ENCODE measurements around the gene MTCH2. TPM values are rescaled to one million over a fixed set of nuclear protein-coding genes. Genes with fewer than 3 reads are reported as not detected.

Gene MTCH2
- polyA plus RNA-seq, 1 experiment: 194 TPM

- H3K4me3 ChIP-seq (ENCODE audit: low read depth, low read length): no peak overlapping the region
- no peaks in the 10 kb centered on the region for H3K9me3 ChIP-seq (ENCODE audit: control insufficient read depth, insufficient read depth, low read length)
- CTCF ChIA-PET: no interaction called here
- no peak for DNase-seq (ENCODE audit: low read depth, low spot score)
- POLR2A ChIA-PET: interaction anchor here (0.7 to 1.3 kb wide), 2 partner anchors 11 kb away, joined by 3 to 9 read pairs; partner anchors contain the start of gene C1QTNF4
- no peaks in the 10 kb centered on the region for H3K27me3 ChIP-seq (ENCODE audit: control insufficient read depth, insufficient read depth, low read length)
- TF ChIP-seq, protein P1, sequence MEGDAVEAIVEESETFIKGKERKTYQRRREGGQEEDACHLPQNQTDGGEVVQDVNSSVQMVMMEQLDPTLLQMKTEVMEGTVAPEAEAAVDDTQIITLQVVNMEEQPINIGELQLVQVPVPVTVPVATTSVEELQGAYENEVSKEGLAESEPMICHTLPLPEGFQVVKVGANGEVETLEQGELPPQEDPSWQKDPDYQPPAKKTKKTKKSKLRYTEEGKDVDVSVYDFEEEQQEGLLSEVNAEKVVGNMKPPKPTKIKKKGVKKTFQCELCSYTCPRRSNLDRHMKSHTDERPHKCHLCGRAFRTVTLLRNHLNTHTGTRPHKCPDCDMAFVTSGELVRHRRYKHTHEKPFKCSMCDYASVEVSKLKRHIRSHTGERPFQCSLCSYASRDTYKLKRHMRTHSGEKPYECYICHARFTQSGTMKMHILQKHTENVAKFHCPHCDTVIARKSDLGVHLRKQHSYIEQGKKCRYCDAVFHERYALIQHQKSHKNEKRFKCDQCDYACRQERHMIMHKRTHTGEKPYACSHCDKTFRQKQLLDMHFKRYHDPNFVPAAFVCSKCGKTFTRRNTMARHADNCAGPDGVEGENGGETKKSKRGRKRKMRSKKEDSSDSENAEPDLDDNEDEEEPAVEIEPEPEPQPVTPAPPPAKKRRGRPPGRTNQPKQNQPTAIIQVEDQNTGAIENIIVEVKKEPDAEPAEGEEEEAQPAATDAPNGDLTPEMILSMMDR (IDR thresholded peaks at IDR 0.05; ENCODE audit: low read depth, low read length): no peak
- H3K27ac ChIP-seq (ENCODE audit: low read depth, low read length): no peak overlapping the region
Observed at GRCh38 chr11:47583844-47584243, 58.5 kb downstream of the MTCH2 start.

DNA sequence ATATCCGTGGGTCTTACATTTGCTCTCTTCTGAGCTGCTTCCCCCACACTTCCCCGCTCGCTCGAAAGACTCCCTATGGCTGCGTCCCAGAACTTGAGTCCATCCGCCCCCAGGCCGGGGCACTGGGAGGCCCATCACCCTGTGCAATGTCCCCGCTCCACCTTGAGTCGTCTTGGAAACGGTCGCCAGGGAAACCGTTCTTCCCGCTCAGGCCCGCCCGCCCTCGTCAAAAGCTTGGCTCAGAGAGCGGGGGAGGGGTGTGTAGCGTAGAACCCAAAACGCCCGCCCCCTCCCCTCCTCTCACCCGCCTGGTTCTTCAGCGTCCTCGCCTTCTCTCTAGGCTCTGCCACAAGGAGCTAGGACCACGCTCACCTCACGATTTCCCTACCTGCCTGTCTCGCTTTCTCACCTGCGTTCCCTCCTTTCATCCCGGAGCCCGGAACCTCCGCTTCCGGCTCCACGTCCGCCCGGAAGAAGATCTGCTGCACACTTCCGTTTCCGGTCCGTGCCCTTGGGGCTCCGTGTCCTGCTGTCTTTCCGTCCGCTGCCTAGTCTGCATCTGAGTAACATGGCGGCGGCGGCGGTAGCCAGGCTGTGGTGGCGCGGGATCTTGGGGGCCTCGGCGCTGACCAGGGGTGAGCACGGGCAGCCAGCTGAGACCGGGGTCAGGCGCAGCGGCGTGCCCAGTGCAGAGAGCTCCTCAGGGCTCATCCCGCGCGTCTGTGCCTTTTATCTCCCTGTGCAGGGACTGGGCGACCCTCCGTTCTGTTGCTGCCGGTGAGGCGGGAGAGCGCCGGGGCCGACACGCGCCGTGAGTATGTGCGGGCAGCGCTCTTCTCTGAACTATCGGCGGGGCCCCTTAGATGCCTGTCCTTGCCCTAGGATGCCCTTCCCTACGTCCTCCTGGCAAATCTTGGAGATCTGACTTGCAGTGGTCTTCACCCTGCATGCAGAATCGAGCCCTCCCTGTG, 63.5 kb downstream of the MTCH2 start, which contains the start of the genes KBTBD4 and NDUFS3:
TSS of gene KBTBD4 (minus strand) at position 447 of the 971 bp plus-strand sequence. CDS start at position 428, 19 bp downstream.
TSS of gene NDUFS3 (plus strand) at position 551 of the 971 bp plus-strand sequence. CDS start at position 569, 18 bp downstream.
- peak; percentile 73 for DNase-seq (ENCODE audit: low read depth, low spot score)
- Histone ChIP-seq H3K9me3 (ENCODE audit: control insufficient read depth, insufficient read depth, low read length) (no peaks in the 10 kb centered on the region), H3K27ac (ENCODE audit: low read depth, low read length) (peak within 1 kb of the TSS; percentile 33), H3K27me3 (ENCODE audit: control insufficient read depth, insufficient read depth, low read length) (no peaks in the 10 kb centered on the region), H3K4me3 (ENCODE audit: low read depth, low read length) (peak within 1 kb of the TSS; percentile 95)
- ChIA-PET POLR2A (interaction anchor here (0.5 to 1.4 kb wide), 7 partner anchors 9 to 615 kb away, joined by 3 to 14 read pairs (median 5); no protein-coding TSS in a partner anchor), CTCF (interaction anchor here (1.3 to 2.6 kb wide), 2 partner anchors 25 to 38 kb away, joined by 6 read pairs; no protein-coding TSS in a partner anchor)
- TF ChIP-seq, protein P1 (IDR thresholded peaks at IDR 0.05; ENCODE audit: low read depth, low read length): no peak

DNA sequence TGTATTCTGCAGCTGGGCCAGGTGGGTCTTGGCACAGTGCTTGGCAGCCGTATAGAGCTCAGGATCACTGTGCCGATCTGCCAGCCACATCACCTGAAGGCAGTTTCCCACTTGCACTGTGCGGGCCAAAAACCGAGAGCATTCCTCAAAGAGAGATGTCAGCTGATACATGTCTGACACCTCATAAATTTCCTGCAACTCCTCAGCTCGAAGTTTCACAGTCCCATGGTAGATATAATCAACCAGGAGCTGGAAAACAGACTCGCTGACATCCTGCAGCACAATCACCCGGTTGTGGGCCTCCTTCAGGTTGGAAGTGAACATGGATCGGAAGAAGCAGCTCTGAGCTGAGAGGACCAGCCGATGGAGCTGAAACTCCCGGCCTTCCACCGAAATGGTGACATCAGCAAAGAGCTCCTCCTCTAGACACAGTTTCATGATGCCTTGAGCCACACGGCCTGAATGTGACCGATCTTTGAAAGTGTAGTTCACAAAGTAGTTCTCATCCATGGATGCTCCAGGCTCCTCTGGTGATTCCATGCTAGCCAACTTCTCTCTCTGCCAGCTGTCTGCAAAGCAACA, 64.8 kb downstream of the MTCH2 start:
- H3K27me3 ChIP-seq (ENCODE audit: control insufficient read depth, insufficient read depth, low read length): no peaks in the 10 kb centered on the region
- CTCF ChIA-PET: interaction anchor here (1.0 to 2.6 kb wide), 3 partner anchors 40 to 204 kb away, joined by 3 to 6 read pairs (median 3); no protein-coding TSS in a partner anchor

DNA sequence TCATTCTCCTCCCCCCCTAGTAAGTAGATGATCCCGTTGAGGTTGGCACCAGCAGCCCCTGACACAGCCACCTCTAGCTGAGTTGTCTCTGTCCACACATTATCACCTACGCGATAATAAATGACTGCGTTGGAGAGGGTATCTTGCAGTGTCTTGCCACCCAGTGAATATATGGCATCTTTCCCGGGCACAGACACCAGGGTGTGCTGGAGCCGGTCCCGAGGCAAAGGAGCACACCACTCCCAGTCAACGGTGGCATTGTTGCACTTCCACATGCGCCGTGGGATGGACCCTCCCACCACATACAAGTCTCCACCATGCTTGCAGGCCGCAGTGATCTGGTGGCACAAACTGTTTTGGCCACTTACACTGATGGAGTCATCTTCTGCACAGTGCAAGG, 69.0 kb downstream of the MTCH2 start:
- Histone ChIP-seq H3K27me3 (ENCODE audit: control insufficient read depth, insufficient read depth, low read length) (no peaks in the 10 kb centered on the region), H3K27ac (ENCODE audit: low read depth, low read length) (peak overlapping the region; percentile 11), H3K4me3 (ENCODE audit: low read depth, low read length) (no peak overlapping the region), H3K9me3 (ENCODE audit: control insufficient read depth, insufficient read depth, low read length) (no peaks in the 10 kb centered on the region)
- POLR2A ChIA-PET: no interaction called here
- CTCF ChIA-PET: interaction anchor here (0.8 to 2.3 kb wide), 3 partner anchors 18 to 44 kb away, joined by 3 to 7 read pairs (median 3); no protein-coding TSS in a partner anchor
- TF ChIP-seq, protein P1 (IDR thresholded peaks at IDR 0.05; ENCODE audit: low read depth, low read length): no peak
- no peak for DNase-seq (ENCODE audit: low read depth, low spot score)

More for the DNA sequence above, 64.8 kb downstream of the MTCH2 start:
- DNase-seq (ENCODE audit: low read depth, low spot score): no peak
- POLR2A ChIA-PET: interaction anchor here (0.6 to 1.0 kb wide), 2 partner anchors 8 to 11 kb away, joined by 3 to 4 read pairs; no protein-coding TSS in a partner anchor
- Histone ChIP-seq H3K9me3 (ENCODE audit: control insufficient read depth, insufficient read depth, low read length) (no peaks in the 10 kb centered on the region), H3K4me3 (ENCODE audit: low read depth, low read length) (peak overlapping the region; percentile 95), H3K27ac (ENCODE audit: low read depth, low read length) (no peak overlapping the region)
- TF ChIP-seq, protein P1 (IDR thresholded peaks at IDR 0.05; ENCODE audit: low read depth, low read length): no peak
